GM12801 (cell line): ENCODE results near the gene SPAG5.

ENCODE experiments used
- CTCF ChIP-seq: IDR thresholded peaks from one replicate; pipeline ENCODE4 v1.5.1; 2011; ENCODE audit warnings: control low read depth; ENCODE audit not compliant: insufficient read length; ENCODE audit errors: extremely low read depth

SPAG5 gene

DNA sequence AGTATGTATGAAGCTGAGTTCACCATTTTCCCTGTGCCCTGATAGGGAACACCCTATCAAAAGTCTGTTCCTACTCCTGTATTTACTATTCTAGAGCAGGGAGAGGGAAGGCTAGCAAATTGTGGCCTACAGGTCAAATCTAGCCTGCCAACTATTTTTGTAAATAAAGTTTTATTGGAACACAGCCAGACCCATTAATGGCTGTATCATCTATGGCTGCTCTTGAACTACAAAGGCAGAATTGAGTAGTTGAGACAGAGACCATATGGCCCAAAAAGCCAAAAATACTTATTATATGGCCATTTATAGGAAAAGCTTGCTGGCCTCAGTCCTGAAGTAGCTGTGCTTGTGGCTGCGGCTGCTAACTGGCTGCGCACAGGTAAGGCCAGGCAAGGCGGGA lies 17.9 kb downstream of the SPAG5 start:
- TF ChIP-seq CTCF, result no peak

- TF ChIP-seq CTCF, result no peak
Observed at GRCh38 chr17:28579526-28579925, 19.3 kb downstream of the SPAG5 start.

GRCh38 chr17:28578246-28579195 lies 20.3 kb downstream of the SPAG5 start:
- no peak for TF ChIP-seq CTCF

- no peak for TF ChIP-seq CTCF
Observed at GRCh38 chr17:28577466-28577824, 21.4 kb downstream of the SPAG5 start.

GRCh38 chr17:28576758-28577465 lies 21.9 kb downstream of the SPAG5 start, which contains the start of gene ALDOC:
ALDOC (minus strand) TSS chr17:28576895; CDS start chr17:28575532, 1,363 bp downstream.
- no peak for TF ChIP-seq CTCF

DNA sequence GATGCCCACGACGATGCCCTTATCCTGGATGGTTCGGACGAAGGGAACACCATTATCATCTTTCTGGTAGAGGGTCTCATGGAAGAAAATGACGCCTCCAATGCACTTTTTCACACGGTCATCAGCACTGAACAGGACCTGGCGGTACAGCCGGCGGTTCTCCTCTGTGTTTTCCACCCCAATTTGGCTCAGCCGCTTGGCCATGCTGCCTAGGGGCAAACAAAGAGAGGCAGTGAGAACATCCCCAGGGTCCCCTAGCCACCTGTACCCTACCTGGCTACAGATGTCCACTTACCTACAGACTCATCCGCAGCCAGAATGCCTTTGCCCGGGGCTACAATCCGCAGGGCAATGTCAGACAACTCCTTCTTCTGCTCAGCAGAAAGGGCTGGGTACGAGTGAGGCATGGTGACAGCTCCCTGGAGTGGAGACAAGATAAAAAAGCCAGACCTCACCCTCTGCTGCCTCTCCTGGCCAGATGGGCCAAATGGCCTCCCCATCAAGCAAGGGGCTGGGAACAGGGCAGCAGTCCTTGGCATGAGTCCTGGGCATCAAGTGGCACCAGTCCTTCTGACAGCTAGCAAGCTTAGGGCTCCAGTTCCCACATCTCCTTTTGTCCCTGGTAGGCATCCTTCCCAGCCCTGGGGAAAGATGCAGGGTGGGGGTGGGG lies 23.6 kb downstream of the SPAG5 start:
- TF ChIP-seq CTCF, result no peak

DNA sequence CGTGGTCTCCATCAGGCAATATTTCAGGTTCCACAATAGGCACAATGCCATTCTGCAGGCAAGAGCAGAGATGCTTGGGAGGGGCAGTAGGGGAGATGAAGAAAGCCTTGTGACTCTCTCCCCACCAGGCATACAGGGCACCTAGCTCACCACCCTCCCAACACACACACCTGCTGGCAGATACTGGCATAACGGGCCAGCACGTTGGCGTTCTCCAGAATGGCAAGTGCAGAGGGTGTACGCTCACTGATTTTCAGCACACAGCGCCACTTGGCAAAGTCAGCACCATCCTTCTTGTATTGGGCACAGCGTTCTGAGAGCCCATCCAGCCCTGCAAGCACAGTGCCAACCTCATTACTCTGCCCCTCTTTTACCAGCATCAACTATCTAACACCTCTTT lies 24.3 kb downstream of the SPAG5 start:
- TF ChIP-seq CTCF, result no peak
